LNCaP clone FGC (cell line): Measurements from ENCODE around the gene HDAC9.

Experiments used
- DNase-seq: peaks from one replicate; pipeline ENCODE4 v3.0.0-alpha.2; 2011; ENCODE audit warnings: low read depth
- H3K4me3 ChIP-seq: 2 replicates; pipeline ENCODE4 v1.5.1; 2011; ENCODE audit warnings: mild to moderate bottlenecking, low read depth, low read length, control low read depth
- TF ChIP-seq, protein P1 (sequence below): IDR thresholded peaks from 2 replicates; pipeline ENCODE4 v1.5.1; 2012; ENCODE audit warnings: mild to moderate bottlenecking; ENCODE audit not compliant: control insufficient read depth, insufficient read depth; ENCODE audit errors: extremely low read depth

Gene HDAC9

DNA sequence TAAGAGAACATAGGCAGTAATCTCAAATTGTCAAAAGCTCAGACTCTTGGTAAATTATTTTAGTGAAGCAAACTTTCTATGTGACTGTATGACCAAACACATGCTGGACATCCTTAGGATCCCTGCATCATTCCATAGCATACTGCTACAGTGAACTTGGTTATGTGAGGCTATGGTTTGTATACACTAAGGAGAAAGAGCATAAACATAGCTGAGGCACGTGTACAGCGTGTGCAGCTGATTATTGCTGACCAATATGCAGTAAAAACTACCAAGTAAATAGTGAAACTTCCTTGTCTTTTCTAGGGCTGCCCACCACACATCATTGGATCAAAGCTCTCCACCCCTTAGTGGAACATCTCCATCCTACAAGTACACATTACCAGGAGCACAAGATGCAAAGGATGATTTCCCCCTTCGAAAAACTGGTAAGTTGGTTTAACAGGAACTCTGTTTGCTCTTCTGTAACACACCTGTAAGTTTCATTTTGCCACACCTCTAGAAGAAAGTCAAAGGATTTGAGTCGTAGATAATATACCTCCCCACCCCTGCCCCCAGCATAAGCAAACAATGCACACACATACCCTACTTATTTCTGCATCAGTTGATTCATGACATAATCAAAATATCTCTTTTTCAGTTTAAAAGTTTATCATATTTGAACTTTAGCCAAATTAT is 98.2 kb downstream of the HDAC9 start:
- no peak overlapping the region for H3K4me3 ChIP-seq
- TF ChIP-seq, protein P1, sequence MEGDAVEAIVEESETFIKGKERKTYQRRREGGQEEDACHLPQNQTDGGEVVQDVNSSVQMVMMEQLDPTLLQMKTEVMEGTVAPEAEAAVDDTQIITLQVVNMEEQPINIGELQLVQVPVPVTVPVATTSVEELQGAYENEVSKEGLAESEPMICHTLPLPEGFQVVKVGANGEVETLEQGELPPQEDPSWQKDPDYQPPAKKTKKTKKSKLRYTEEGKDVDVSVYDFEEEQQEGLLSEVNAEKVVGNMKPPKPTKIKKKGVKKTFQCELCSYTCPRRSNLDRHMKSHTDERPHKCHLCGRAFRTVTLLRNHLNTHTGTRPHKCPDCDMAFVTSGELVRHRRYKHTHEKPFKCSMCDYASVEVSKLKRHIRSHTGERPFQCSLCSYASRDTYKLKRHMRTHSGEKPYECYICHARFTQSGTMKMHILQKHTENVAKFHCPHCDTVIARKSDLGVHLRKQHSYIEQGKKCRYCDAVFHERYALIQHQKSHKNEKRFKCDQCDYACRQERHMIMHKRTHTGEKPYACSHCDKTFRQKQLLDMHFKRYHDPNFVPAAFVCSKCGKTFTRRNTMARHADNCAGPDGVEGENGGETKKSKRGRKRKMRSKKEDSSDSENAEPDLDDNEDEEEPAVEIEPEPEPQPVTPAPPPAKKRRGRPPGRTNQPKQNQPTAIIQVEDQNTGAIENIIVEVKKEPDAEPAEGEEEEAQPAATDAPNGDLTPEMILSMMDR, result no peak
- no peak for DNase-seq

- no peak overlapping the region for H3K4me3 ChIP-seq
- no peak for DNase-seq
- TF ChIP-seq, protein P1, result no peak
Observed at GRCh38 chr7:18597754-18598153, 102.2 kb downstream of the HDAC9 start.

DNA sequence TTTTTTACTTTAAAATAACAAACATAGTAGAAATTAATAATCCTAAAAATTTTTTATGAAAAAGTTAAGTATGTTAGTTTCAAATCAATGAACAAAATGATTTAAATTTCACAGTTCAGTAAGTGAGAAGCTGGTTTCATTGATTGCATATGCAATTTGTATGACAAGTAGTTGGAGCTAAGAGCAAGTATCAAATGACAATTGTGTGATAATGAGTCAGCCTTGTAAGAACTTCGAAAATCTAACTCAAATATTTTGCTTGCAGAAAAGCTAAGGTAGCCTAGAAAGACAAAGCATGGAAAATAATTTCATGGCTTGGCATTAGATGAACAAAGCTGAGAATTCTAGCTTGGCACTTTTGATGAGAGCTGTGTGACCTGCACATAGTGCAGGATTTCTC is 111.5 kb downstream of the HDAC9 start:
- TF ChIP-seq, protein P1, result no peak
- DNase-seq, result no peak
- H3K4me3 ChIP-seq, result no peak overlapping the region

GRCh38 chr7:18610331-18610948 is 114.9 kb downstream of the HDAC9 start:
- TF ChIP-seq, protein P1, result peak; percentile 62
- DNase-seq, result no peak
- H3K4me3 ChIP-seq, result no peak overlapping the region

DNA sequence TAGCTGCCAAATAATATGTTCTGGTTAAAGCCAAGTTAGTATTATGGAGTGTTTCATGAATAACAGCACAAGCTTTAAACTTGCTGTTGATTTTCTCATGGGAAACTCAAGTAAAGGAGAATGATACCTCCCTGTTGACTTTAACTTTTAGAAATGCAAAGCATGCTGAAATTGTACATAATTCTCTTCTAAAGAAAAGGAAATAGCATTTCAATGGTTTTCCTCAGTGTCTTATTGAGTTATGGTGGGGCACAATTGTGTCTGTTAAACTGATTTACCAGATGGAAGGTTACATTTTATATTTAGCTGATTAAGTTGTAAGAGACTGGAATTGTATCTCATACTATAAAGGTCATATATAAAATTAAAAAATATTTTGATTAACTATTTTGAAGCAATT is 119.3 kb downstream of the HDAC9 start:
- H3K4me3 ChIP-seq, result no peak overlapping the region
- TF ChIP-seq, protein P1, result no peak
- no peak for DNase-seq

GRCh38 chr7:18619311-18619710 is 123.8 kb downstream of the HDAC9 start:
- H3K4me3 ChIP-seq, result no peak overlapping the region
- TF ChIP-seq, protein P1, result no peak
- no peak for DNase-seq

GRCh38 chr7:18623389-18623788 is 127.8 kb downstream of the HDAC9 start:
- TF ChIP-seq, protein P1, result no peak
- no peak overlapping the region for H3K4me3 ChIP-seq
- DNase-seq, result no peak
